Thoracic aorta (tissue), 2 donors: ENCODE results near the gene FOXL2NB. TPM values are rescaled to one million over a fixed set of nuclear protein-coding genes. Genes with fewer than 3 reads are reported as not detected.

ENCODE experiments used
- ATAC-seq: fragments of 150-250 bp; one replicate; pipeline ENCODE4 v1.8.0; 2017; ENCODE audit warnings: low read depth; ENCODE audit not compliant: insufficient number of reproducible peaks, low FRiP score
- DNase-seq: peaks from one replicate; pipeline ENCODE4 v3.0.0-alpha.2; 2020; ENCODE audit warnings: low spot score
- H3K27ac ChIP-seq, 2 donors: fragments of 200-600 bp; sonication (generic); 1 replicate in 1 of 2; 2 replicates in 1 of 2; pipeline ENCODE4 v1.5.1; 2016; ENCODE audit warnings: mild to moderate bottlenecking in 2 of 2, moderate library complexity in 2 of 2
- H3K27me3 ChIP-seq: fragments of 200-600 bp; sonication (generic); replicated peaks from 2 replicates; pipeline ENCODE4 v1.6.0; 2016; ENCODE audit warnings: mild to moderate bottlenecking; ENCODE audit not compliant: insufficient read depth
- H3K36me3 ChIP-seq: fragments of 200-600 bp; sonication (generic); one replicate; pipeline ENCODE4 v1.5.1; 2016
- H3K4me1 ChIP-seq, 2 donors: fragments of 200-600 bp; sonication (generic); 1 replicate in 1 of 2; 2 replicates in 1 of 2; pipeline versions ENCODE4 v1.5.1 to v1.6.0; 2016; ENCODE audit warnings: low read depth in 2 of 2, mild to moderate bottlenecking in 1 of 2; ENCODE audit not compliant: control insufficient read depth in 1 of 2
- H3K4me3 ChIP-seq: fragments of 200-600 bp; sonication (generic); 2 replicates; pipeline ENCODE4 v1.5.1; 2016; ENCODE audit warnings: mild to moderate bottlenecking
- H3K9me3 ChIP-seq: fragments of 200-600 bp; sonication (generic); 2 replicates; pipeline ENCODE4 v1.5.1; 2016
- total RNA-seq, 2 donors: library from RNA; depleted of rRNA; stranded (reverse); fragments of >200 nt; gene quantifications; one replicate each; pipeline versions ENCODE4 v1.1.0 to v1.2.3, GENCODE V29; 2016
- TF ChIP-seq, protein P1 (sequence below): fragments of 200-600 bp; sonication (generic); IDR thresholded peaks from one replicate; pipeline ENCODE4 v1.5.1; 2019; ENCODE audit warnings: antibody characterized with exemption

The FOXL2NB gene
- total RNA-seq, 2 donors from 2014 or later: not detected

DNA sequence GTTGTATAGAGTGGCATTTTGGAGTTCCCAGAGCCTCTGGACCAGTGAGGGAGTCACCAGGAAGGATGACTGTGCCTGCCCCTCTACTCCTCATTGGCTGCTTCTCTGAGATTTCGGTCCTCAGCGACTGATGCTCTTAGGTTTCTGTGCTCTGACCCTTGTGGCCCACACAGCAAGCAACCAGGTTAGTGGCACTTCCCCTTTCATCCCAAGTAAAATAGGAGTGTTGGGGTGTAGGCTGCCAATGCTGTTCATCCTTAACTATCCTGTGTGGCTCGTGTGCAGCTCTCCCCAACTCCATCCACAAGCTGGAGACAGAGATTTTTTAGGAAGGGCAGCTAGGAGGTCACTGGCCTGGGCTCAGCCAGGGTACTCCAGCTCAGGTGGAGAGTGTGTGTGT lies 37.8 kb downstream of the FOXL2NB start:
- no peaks in the 10 kb centered on the region for H3K4me1 ChIP-seq
- DNase-seq (no peak), ATAC-seq (no peak)

DNA sequence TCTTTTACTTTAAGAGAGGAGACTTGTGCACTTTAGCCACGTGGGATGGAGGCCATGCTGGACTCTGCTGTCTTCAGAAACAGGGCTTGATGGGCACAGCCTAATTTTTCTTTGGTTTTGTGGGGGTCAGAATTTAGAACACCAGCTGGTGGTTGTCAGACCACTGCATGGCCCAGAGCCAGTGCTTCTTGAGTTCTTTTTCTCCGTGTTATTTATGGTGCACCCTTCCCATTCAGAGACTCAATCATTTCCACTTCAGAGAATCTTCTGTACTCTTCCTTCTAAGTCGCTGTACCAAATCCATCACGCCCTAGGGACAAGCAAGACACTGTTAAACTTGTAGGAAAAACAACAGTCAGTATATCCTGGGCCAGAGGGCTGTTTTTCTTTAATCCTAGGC lies 38.9 kb downstream of the FOXL2NB start:
- Histone ChIP-seq H3K9me3 (no peaks in the 10 kb centered on the region), H3K4me1 (no peaks in the 10 kb centered on the region), H3K36me3 (no peaks in the 10 kb centered on the region), H3K27me3 (no peaks in the 10 kb centered on the region), H3K4me3 (no peak overlapping the region), H3K27ac (no peak overlapping the region)
- TF ChIP-seq, protein P1, sequence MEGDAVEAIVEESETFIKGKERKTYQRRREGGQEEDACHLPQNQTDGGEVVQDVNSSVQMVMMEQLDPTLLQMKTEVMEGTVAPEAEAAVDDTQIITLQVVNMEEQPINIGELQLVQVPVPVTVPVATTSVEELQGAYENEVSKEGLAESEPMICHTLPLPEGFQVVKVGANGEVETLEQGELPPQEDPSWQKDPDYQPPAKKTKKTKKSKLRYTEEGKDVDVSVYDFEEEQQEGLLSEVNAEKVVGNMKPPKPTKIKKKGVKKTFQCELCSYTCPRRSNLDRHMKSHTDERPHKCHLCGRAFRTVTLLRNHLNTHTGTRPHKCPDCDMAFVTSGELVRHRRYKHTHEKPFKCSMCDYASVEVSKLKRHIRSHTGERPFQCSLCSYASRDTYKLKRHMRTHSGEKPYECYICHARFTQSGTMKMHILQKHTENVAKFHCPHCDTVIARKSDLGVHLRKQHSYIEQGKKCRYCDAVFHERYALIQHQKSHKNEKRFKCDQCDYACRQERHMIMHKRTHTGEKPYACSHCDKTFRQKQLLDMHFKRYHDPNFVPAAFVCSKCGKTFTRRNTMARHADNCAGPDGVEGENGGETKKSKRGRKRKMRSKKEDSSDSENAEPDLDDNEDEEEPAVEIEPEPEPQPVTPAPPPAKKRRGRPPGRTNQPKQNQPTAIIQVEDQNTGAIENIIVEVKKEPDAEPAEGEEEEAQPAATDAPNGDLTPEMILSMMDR: no peak
- no peak for DNase-seq
- ATAC-seq: no peak

More for the DNA sequence above, 37.8 kb downstream of the FOXL2NB start:
- no peaks in the 10 kb centered on the region for H3K9me3 ChIP-seq
- H3K4me3 ChIP-seq: no peak overlapping the region
- TF ChIP-seq, protein P1: no peak
- no peaks in the 10 kb centered on the region for H3K27me3 ChIP-seq
- no peaks in the 10 kb centered on the region for H3K36me3 ChIP-seq
- no peak overlapping the region for H3K27ac ChIP-seq

DNA sequence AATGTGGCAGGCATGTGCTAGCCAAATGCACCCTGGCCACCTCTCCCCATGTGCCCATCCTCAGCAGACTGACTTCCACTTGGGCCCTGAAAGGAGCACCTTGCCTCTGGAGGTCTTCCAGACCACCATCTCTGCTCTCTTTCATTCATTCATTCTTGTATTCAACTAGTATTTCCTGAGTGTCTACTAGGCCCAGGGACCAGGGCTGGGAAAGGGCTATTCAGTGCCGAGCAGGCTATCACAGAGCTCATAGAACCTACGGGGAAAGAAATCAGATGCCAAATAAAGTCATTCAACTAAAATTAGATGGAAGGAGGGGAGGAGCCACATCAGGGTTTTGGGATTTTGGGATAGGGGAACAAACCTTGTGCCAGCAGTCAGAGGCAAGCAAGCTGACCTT lies 40.2 kb downstream of the FOXL2NB start:
- H3K27ac ChIP-seq: no peak overlapping the region
- no peak for DNase-seq

DNA sequence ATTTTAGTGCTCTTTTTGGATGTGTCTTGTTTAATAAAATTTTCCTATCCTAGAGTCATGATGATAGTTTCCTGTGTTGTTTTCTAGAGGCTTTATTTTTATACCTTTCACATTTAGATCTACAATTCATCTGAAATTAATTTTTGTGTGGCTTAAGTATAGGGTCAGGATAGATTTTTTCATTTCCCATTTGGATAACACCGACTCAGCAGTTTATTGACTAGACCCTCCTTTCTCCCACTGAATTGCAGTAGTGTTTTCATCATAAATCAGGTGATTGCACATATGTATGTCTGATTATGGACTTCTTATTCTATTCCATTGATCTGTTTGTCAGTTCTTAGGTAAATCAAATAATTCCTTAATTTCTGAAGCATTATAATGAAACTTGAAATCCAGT lies 48.7 kb downstream of the FOXL2NB start:
- no peak overlapping the region for H3K27ac ChIP-seq
- H3K4me3 ChIP-seq: no peak overlapping the region
- H3K9me3 ChIP-seq: no peaks in the 10 kb centered on the region
- no peak for DNase-seq
- TF ChIP-seq, protein P1: no peak
- no peak for ATAC-seq
- no peaks in the 10 kb centered on the region for H3K27me3 ChIP-seq
- H3K4me1 ChIP-seq: no peaks in the 10 kb centered on the region
- H3K36me3 ChIP-seq: no peaks in the 10 kb centered on the region

More for the DNA sequence above, 40.2 kb downstream of the FOXL2NB start:
- TF ChIP-seq, protein P1: no peak
- H3K27me3 ChIP-seq: no peaks in the 10 kb centered on the region
- no peaks in the 10 kb centered on the region for H3K36me3 ChIP-seq
- no peaks in the 10 kb centered on the region for H3K9me3 ChIP-seq
- no peak for ATAC-seq
- no peaks in the 10 kb centered on the region for H3K4me1 ChIP-seq
- H3K4me3 ChIP-seq: no peak overlapping the region

Other genes starting within 250 kb of the FOXL2NB start
- 10 to 100 TPM; 20.6 to 32.0 TPM for gene PIK3CB, start 112.3 kb upstream of the FOXL2NB start, total RNA-seq
- not detected for gene FOXL2, start 80 bp upstream of the FOXL2NB start, total RNA-seq
- not detected for gene PRR23A, start 59.1 kb downstream of the FOXL2NB start, total RNA-seq
- not detected for gene PRR23B, start 73.7 kb downstream of the FOXL2NB start, total RNA-seq
- not detected for gene PRR23C, start 97.7 kb downstream of the FOXL2NB start, total RNA-seq